CD8-positive, alpha-beta memory T cell (primary cell): ENCODE results near the gene SAP30BP. TPM values are rescaled to one million over a fixed set of nuclear protein-coding genes. Genes with fewer than 3 reads are reported as not detected.

Experiments used
- CTCF ChIA-PET: fragments of 350-600 bp; sonication (Branson Sonifier 250); formaldehyde crosslinking; loops from one replicate; lab custom pipeline; 2021; ENCODE audit warnings: antibody characterized with exemption; lab: Charles Lee
- POLR2A ChIA-PET: fragments of 350-600 bp; sonication (Branson Sonifier 250); formaldehyde crosslinking; loops from one replicate; lab custom pipeline; 2021; ENCODE audit warnings: antibody characterized with exemption; lab: Charles Lee
- DNase-seq, 5 donors: peaks; one replicate each; pipeline versions ENCODE4 v3.0.0 to v3.0.0-alpha.2; 2020 to 2022; ENCODE audit warnings: mixed read lengths in 1 of 5
- H3K27ac ChIP-seq: one replicate; pipeline ENCODE4 v1.7.0; 2013; ENCODE audit warnings: low read depth, mild to moderate bottlenecking, low read length, moderate library complexity
- H3K27me3 ChIP-seq: 2 replicates; pipeline ENCODE4 v1.7.0; 2013; ENCODE audit warnings: low read length, mild to moderate bottlenecking; ENCODE audit not compliant: insufficient read depth, poor library complexity, severe bottlenecking
- H3K36me3 ChIP-seq: 2 replicates; pipeline ENCODE4 v1.7.0; 2013; ENCODE audit warnings: mild to moderate bottlenecking, low read length, moderate library complexity; ENCODE audit not compliant: insufficient read depth
- H3K4me1 ChIP-seq: 2 replicates; pipeline ENCODE4 v1.7.0; 2013; ENCODE audit warnings: mild to moderate bottlenecking, low read length, moderate library complexity; ENCODE audit not compliant: insufficient read depth
- H3K4me3 ChIP-seq: 2 replicates; pipeline ENCODE4 v1.7.0; 2013; ENCODE audit warnings: mild to moderate bottlenecking, low read length
- H3K9me3 ChIP-seq: 2 replicates; pipeline ENCODE4 v1.7.0; 2013; ENCODE audit warnings: mild to moderate bottlenecking, low read length
- H3K27ac Mint-ChIP-seq, 8 donors: one replicate each; pipeline ENCODE4 v1.8.0; 2020 to 2021; ENCODE audit warnings: mixed read lengths in 8 of 8, mild to moderate bottlenecking in 6 of 8, inconsistent platforms in 3 of 8, moderate library complexity in 3 of 8
- H3K27me3 Mint-ChIP-seq, 2 donors: one replicate each; pipeline ENCODE4 v1.8.0; 2020 to 2021; ENCODE audit warnings: mixed read lengths in 2 of 2, mild to moderate bottlenecking in 1 of 2, moderate library complexity in 1 of 2
- H3K36me3 Mint-ChIP-seq, 3 donors: one replicate each; pipeline ENCODE4 v1.8.0; 2020 to 2021; ENCODE audit warnings: mixed read lengths in 3 of 3, inconsistent platforms in 1 of 3, mild to moderate bottlenecking in 1 of 3
- H3K4me1 Mint-ChIP-seq, 3 donors: one replicate each; pipeline ENCODE4 v1.8.0; 2020 to 2021; ENCODE audit warnings: mixed read lengths in 3 of 3, inconsistent platforms in 1 of 3, mild to moderate bottlenecking in 1 of 3
- H3K4me3 Mint-ChIP-seq, 7 donors: one replicate each; pipeline ENCODE4 v1.8.0; 2020 to 2021; ENCODE audit warnings: mixed read lengths in 7 of 7, mild to moderate bottlenecking in 6 of 7, moderate library complexity in 4 of 7, inconsistent platforms in 2 of 7
- H3K9me3 Mint-ChIP-seq, 5 donors: one replicate each; pipeline ENCODE4 v1.8.0; 2020 to 2022; ENCODE audit warnings: mixed read lengths in 5 of 5, mild to moderate bottlenecking in 3 of 5, moderate library complexity in 2 of 5, inconsistent platforms in 1 of 5
- polyA plus RNA-seq: library from polyadenylated mRNA; unstranded; fragments of 300-500 nt; fragmentation: Illumina TruSeq; gene quantifications from one replicate; pipeline ENCODE4 v1.2.3, GENCODE V29; 2021
- total RNA-seq, 2 experiments: library from RNA; stranded (reverse); gene quantifications; one replicate each; pipeline ENCODE4 v1.2.3, GENCODE V29; 2021

The SAP30BP gene
- total and polyA plus RNA-seq, 3 experiments from 2014 or later = 87.5 to 111 (median 98.0) TPM

DNA sequence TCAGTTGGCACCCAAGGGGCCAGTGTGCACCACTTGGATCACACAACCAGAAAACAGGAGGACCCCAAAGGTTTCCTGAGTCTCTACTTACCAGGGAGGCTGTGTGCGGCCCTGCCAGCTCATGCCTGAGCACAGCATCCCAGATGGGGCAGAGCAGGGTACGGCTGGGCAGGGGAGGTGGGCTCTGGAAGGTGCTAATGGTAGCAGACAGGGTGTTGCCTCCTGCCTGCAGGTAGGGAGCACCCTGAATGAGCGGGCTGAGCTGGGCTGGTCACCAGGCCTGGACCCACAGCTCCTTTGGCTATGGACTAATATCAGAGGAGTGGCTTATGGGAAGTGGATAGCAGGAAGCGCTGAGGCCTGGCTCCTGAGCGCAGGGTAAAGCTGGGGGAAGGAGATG lies 14.8 kb upstream of the SAP30BP start:
- Mint-ChIP-seq H3K27me3 (peaks cover 0 to 2% of the 10 kb centered on the region in 2 donors), H3K4me1 (peaks cover 0 to 7% (median 4%) of the 10 kb centered on the region in 3 donors)

DNA sequence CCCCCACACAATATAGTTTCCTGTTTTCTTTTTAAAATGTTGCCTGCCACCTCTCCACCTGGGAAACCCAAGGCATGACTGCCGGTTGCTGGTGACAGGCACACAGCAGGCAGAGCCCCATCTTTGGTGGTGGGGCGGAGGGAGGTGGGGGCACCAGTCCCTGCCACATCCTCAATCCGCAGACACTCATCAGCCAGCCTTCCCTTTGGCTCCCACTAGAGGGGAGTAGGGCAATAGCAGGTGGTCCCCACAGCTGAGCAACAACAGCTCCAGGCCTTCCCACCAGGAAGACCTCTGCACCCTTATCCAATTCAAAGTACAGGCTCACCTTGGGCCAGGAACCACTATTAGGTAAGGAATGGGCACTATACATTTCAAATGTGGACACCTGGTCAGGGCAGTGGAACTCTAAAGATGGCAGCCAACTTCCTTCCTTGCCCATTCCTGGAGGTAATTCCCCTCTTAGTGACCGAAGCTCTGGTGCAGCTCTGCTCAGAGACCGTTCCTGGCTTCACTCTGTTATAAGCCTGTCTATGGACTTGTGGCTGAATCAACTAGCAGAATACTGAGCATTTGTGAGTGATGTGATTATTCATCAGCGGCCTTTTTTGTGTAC lies 14.1 kb upstream of the SAP30BP start:
- DNase-seq = peak in 2 of 5 donors; percentile 10 to 36
- Histone ChIP-seq H3K9me3 (no peaks in the 10 kb centered on the region), H3K27me3 (no peaks in the 10 kb centered on the region), H3K4me1 (no peaks in the 10 kb centered on the region), H3K4me3 (no peak overlapping the region), H3K27ac (no peak overlapping the region), H3K36me3 (peaks cover 8% of the 10 kb centered on the region)
- H3K36me3 Mint-ChIP-seq = peaks cover 0 to 61% (median 9%) of the 10 kb centered on the region in 3 donors
- CTCF ChIA-PET = interaction anchor here (1.0 to 2.9 kb wide), 4 partner anchors 19 to 86 kb away, joined by 3 to 11 read pairs (median 3); partner anchors contain the start of gene SMIM5
- peaks cover 0 to 7% (median 4%) of the 10 kb centered on the region in 3 donors for H3K4me1 Mint-ChIP-seq
- no peaks in the 10 kb centered on the region for H3K9me3 Mint-ChIP-seq
- POLR2A ChIA-PET = no interaction called here
- H3K27ac Mint-ChIP-seq = peak overlapping the region in 1 of 8 donors; percentile 68
- peaks cover 0 to 2% of the 10 kb centered on the region in 2 donors for H3K27me3 Mint-ChIP-seq
- H3K4me3 Mint-ChIP-seq = no peak overlapping the region

More for the DNA sequence above, 14.8 kb upstream of the SAP30BP start:
- Mint-ChIP-seq H3K27ac (peak overlapping the region in 2 of 8 donors; percentile 29 to 37), H3K4me3 (no peak overlapping the region), H3K36me3 (peaks cover 0 to 64% (median 10%) of the 10 kb centered on the region in 3 donors), H3K9me3 (no peaks in the 10 kb centered on the region)
- ChIA-PET POLR2A (no interaction called here), CTCF (interaction anchor here (1.0 to 2.9 kb wide), 4 partner anchors 14 to 22 kb away, joined by 3 to 11 read pairs (median 3); partner anchors contain the start of gene SMIM5)
- no peak overlapping the region for H3K4me3 ChIP-seq
- no peaks in the 10 kb centered on the region for H3K4me1 ChIP-seq
- no peak overlapping the region for H3K27ac ChIP-seq
- no peaks in the 10 kb centered on the region for H3K9me3 ChIP-seq
- DNase-seq = no peak
- no peaks in the 10 kb centered on the region for H3K27me3 ChIP-seq
- H3K36me3 ChIP-seq = peaks cover 8% of the 10 kb centered on the region

DNA sequence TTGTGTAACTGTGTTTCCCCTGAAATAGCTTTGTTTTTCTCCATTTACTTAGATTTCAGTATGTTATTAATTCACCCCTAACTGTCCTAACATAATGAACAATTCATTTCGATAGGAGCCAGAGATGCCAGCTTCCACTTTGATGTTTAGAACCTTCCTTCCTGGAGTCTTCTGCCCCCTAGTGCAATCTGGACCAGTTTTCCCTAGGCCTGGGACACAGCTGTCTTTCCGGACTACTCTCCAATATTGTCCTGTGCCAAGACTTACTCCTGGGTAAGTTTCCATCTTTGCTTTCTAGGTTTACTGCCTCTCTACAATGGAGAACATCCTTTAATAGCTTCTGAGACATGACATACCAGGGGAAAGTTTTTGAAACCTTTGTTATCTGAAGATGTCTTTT lies 13.0 kb upstream of the SAP30BP start:
- H3K27ac ChIP-seq = no peak overlapping the region
- peaks cover 8% of the 10 kb centered on the region for H3K36me3 ChIP-seq
- no peak for DNase-seq
- ChIA-PET CTCF (interaction anchor here (0.8 to 1.5 kb wide), 5 partner anchors 21 to 95 kb away, joined by 3 to 5 read pairs (median 3); partner anchors contain the start of gene SMIM5), POLR2A (no interaction called here)
- no peaks in the 10 kb centered on the region for H3K27me3 ChIP-seq
- H3K4me3 ChIP-seq = no peak overlapping the region
- Mint-ChIP-seq H3K27ac (no peak overlapping the region), H3K36me3 (peaks cover 0 to 61% (median 5%) of the 10 kb centered on the region in 3 donors), H3K9me3 (no peaks in the 10 kb centered on the region), H3K27me3 (peaks cover 0 to 2% of the 10 kb centered on the region in 2 donors), H3K4me1 (peaks cover 0 to 7% (median 4%) of the 10 kb centered on the region in 3 donors), H3K4me3 (no peak overlapping the region)
- no peaks in the 10 kb centered on the region for H3K9me3 ChIP-seq
- no peaks in the 10 kb centered on the region for H3K4me1 ChIP-seq

DNA sequence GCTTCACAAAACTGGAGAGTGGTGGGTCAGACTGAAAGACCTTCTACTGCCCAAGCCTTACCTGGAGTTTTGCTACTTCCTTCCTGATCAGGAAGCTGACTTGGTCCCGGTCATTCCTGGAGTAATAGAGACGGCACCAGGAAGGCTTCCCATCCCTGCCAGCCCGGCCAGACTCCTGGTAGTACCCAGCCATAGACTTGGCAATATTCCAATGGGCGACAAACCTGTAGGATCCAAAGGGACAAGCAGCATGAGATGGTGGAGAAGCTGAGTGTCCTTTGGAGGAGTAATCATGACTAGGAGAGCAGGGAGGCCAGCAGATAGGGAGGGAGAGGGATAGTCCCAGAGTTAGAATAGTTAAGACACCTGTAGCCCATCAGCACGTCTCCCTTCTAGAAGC lies 8.9 kb upstream of the SAP30BP start:
- CTCF ChIA-PET = interaction anchor here (0.9 to 2.9 kb wide), 3 partner anchors 25 to 95 kb away, joined by 4 to 8 read pairs (median 7); partner anchors contain the start of gene SMIM5
- H3K4me3 ChIP-seq = no peak overlapping the region
- no peaks in the 10 kb centered on the region for H3K4me1 ChIP-seq
- peaks cover 0 to 1% (median 0%) of the 10 kb centered on the region in 3 donors for H3K4me1 Mint-ChIP-seq
- H3K27me3 Mint-ChIP-seq = no peaks in the 10 kb centered on the region
- no peak for DNase-seq
- no peaks in the 10 kb centered on the region for H3K9me3 ChIP-seq
- H3K4me3 Mint-ChIP-seq = no peak overlapping the region
- no peak overlapping the region for H3K27ac Mint-ChIP-seq
- peaks cover 22% of the 10 kb centered on the region for H3K36me3 ChIP-seq
- POLR2A ChIA-PET = no interaction called here
- no peak overlapping the region for H3K27ac ChIP-seq
- H3K9me3 Mint-ChIP-seq = no peaks in the 10 kb centered on the region
- H3K27me3 ChIP-seq = no peaks in the 10 kb centered on the region
- H3K36me3 Mint-ChIP-seq = peaks cover 4 to 60% (median 11%) of the 10 kb centered on the region in 3 donors

DNA sequence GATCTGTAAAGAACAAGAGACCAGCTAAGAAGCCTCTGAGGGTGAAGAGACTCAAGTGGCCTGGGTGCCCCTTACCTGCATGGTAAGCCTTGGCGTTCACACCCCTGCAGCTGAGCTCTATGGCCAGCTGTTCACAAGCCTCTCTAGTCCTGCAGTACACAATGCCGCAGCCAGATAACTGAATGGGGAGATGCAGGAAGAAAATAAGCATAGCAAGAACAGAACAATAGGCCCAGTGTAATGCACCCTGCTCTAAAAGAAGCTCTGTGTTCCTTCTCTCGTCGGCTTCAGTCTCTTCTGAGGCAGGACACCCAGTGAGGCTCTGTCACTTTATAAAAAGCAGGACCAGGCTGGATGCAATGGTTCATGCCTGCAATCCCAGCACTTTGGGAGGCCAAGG lies 5.6 kb upstream of the SAP30BP start:
- no peak for DNase-seq
- Mint-ChIP-seq H3K4me3 (peak overlapping the region in 1 of 7 donors; percentile 65), H3K27me3 (no peaks in the 10 kb centered on the region), H3K4me1 (peaks cover 3 to 9% (median 5%) of the 10 kb centered on the region in 3 donors), H3K9me3 (no peaks in the 10 kb centered on the region), H3K27ac (no peak overlapping the region), H3K36me3 (peaks cover 8 to 53% (median 15%) of the 10 kb centered on the region in 3 donors)
- ChIA-PET CTCF (interaction anchor here (0.6 to 2.9 kb wide), 3 partner anchors 11 to 92 kb away, joined by 3 to 8 read pairs (median 3); no protein-coding TSS in a partner anchor), POLR2A (no interaction called here)
- Histone ChIP-seq H3K9me3 (no peaks in the 10 kb centered on the region), H3K36me3 (peaks cover 22% of the 10 kb centered on the region), H3K27me3 (no peaks in the 10 kb centered on the region), H3K4me1 (peaks cover 9% of the 10 kb centered on the region), H3K27ac (no peak overlapping the region), H3K4me3 (no peak overlapping the region)

DNA sequence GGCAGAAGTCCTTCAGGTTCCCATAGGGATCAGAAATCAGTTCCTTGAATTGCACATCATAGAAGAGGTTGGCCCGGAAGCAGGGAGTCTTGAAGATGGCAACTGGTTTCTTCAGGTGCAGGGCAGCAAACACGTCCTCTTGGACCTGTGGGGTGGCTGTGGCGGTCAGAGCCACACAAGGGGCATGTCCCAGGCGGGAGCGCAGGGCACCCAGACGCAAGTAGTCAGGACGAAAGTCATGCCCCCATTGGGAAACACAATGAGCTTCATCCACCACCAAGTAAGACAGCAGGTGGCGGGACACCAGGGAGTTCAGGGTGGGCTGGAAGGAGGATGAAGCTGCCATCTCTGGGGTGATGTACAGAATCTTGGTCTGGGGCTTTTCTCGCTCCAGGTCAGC lies 4.6 kb upstream of the SAP30BP start:
- Histone ChIP-seq H3K9me3 (no peaks in the 10 kb centered on the region), H3K27me3 (no peaks in the 10 kb centered on the region), H3K4me3 (no peak overlapping the region), H3K36me3 (peaks cover 22% of the 10 kb centered on the region), H3K4me1 (peaks cover 14% of the 10 kb centered on the region), H3K27ac (no peak overlapping the region)
- DNase-seq = no peak
- POLR2A ChIA-PET = no interaction called here
- H3K4me3 Mint-ChIP-seq = no peak overlapping the region
- peaks cover 3 to 9% (median 5%) of the 10 kb centered on the region in 3 donors for H3K4me1 Mint-ChIP-seq
- no peaks in the 10 kb centered on the region for H3K9me3 Mint-ChIP-seq
- H3K27ac Mint-ChIP-seq = no peak overlapping the region
- CTCF ChIA-PET = interaction anchor here (2.9 kb wide), 1 partner anchor 12 kb away, joined by 8 read pairs; no protein-coding TSS in a partner anchor
- H3K27me3 Mint-ChIP-seq = no peaks in the 10 kb centered on the region
- peaks cover 8 to 47% (median 15%) of the 10 kb centered on the region in 3 donors for H3K36me3 Mint-ChIP-seq

DNA sequence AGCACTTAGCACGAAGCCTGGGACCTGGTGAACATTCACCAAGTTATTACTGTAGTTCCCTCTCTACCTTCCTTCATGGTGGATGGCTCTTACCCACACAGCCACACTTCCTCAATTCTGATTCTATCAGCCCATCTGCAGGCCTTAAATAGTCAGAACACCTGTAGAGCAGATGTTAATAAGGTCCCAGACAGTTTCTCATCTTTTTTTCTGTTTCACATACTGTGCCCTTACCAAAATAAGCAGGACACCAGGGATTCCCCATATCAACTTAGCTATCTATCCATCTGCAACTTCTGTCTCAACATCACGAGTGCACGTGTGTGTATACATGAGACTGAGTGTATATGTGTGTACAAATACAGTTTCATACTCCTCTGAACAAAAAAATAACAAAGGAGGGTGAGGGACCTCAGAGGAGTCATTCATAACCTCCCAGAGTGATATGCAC lies 3.0 kb upstream of the SAP30BP start:
- POLR2A ChIA-PET = no interaction called here

More for the DNA sequence above, 3.0 kb upstream of the SAP30BP start:
- Mint-ChIP-seq H3K4me3 (no peak overlapping the region), H3K27ac (no peak overlapping the region), H3K27me3 (no peaks in the 10 kb centered on the region), H3K4me1 (peaks cover 3 to 9% (median 5%) of the 10 kb centered on the region in 3 donors), H3K36me3 (peaks cover 8 to 48% (median 16%) of the 10 kb centered on the region in 3 donors), H3K9me3 (no peaks in the 10 kb centered on the region)
- CTCF ChIA-PET = interaction anchor here (1.3 kb wide), 1 partner anchor 89 kb away, joined by 3 read pairs; no protein-coding TSS in a partner anchor
- peaks cover 28% of the 10 kb centered on the region for H3K4me1 ChIP-seq
- no peak overlapping the region for H3K27ac ChIP-seq
- no peaks in the 10 kb centered on the region for H3K9me3 ChIP-seq
- no peaks in the 10 kb centered on the region for H3K27me3 ChIP-seq
- H3K4me3 ChIP-seq = no peak overlapping the region
- peaks cover 22% of the 10 kb centered on the region for H3K36me3 ChIP-seq
- no peak for DNase-seq
